GM12873 (cell line): ENCODE data around the gene CMTM6.

Experiments used
- CTCF ChIP-seq: IDR thresholded peaks from 2 replicates; pipeline ENCODE4 v1.5.1; 2012; ENCODE audit warnings: low read depth, mild to moderate bottlenecking, moderate library complexity, low read length, control low read depth; ENCODE audit not compliant: insufficient read depth; ENCODE audit errors: missing control alignments

The CMTM6 gene

GRCh38 chr3:32456429-32457130 lies 46.1 kb downstream of the CMTM6 start:
- no peak for TF ChIP-seq CTCF

GRCh38 chr3:32455609-32456428 lies 46.8 kb downstream of the CMTM6 start:
- TF ChIP-seq CTCF, result no peak

- TF ChIP-seq CTCF, result no peak
Observed at GRCh38 chr3:32454731-32455608, 47.7 kb downstream of the CMTM6 start.

GRCh38 chr3:32454111-32454510 lies 48.5 kb downstream of the CMTM6 start:
- no peak for TF ChIP-seq CTCF

GRCh38 chr3:32453346-32453745 lies 49.3 kb downstream of the CMTM6 start:
- no peak for TF ChIP-seq CTCF

GRCh38 chr3:32452009-32452408 lies 50.6 kb downstream of the CMTM6 start:
- TF ChIP-seq CTCF, result no peak
